ENCODE data around the gene HBG2.

HBG2 gene

GRCh38 chr11:5204787-5205186, 49.8 kb downstream of the HBG2 start:
- no peaks in the 10 kb centered on the region for H4K20me1 ChIP-seq (ENCODE audit: insufficient read depth)
- no peak overlapping the region for H3K4me2 ChIP-seq
- H3K4me1 ChIP-seq (ENCODE audit: low read depth, poor library complexity, severe bottlenecking), result no peaks in the 10 kb centered on the region
- no peaks in the 10 kb centered on the region for H3K36me3 ChIP-seq (ENCODE audit: insufficient read depth)
- TF ChIP-seq CTCF (conservative IDR thresholded peaks at IDR 0.05; ENCODE audit: low read depth, low read length), result peak; percentile 72
- H3K27me3 ChIP-seq (ENCODE audit: insufficient read depth, low read depth), result no peaks in the 10 kb centered on the region
- no peak overlapping the region for H3K27ac ChIP-seq
- H2AFZ ChIP-seq (ENCODE audit: low read depth), result no peak overlapping the region
- no peaks in the 10 kb centered on the region for H3K79me2 ChIP-seq (ENCODE audit: insufficient read depth, low read depth)
- H3K4me3 ChIP-seq (IDR thresholded peaks at IDR 0.05; ENCODE audit: insufficient read depth, low read depth, low read length), result no peak overlapping the region
- no peak overlapping the region for H3K9ac ChIP-seq

GRCh38 chr11:5203366-5203765, 51.2 kb downstream of the HBG2 start:
- TF ChIP-seq CTCF (conservative IDR thresholded peaks at IDR 0.05; ENCODE audit: low read depth, low read length), result no peak
- Histone ChIP-seq H3K4me2 (no peak overlapping the region), H3K9ac (no peak overlapping the region), H3K36me3 (ENCODE audit: insufficient read depth) (no peaks in the 10 kb centered on the region), H3K79me2 (ENCODE audit: insufficient read depth, low read depth) (no peaks in the 10 kb centered on the region), H3K27me3 (ENCODE audit: insufficient read depth, low read depth) (no peaks in the 10 kb centered on the region), H4K20me1 (ENCODE audit: insufficient read depth) (no peaks in the 10 kb centered on the region), H3K4me3 (IDR thresholded peaks at IDR 0.05; ENCODE audit: insufficient read depth, low read depth, low read length) (no peak overlapping the region), H3K4me1 (ENCODE audit: low read depth, poor library complexity, severe bottlenecking) (no peaks in the 10 kb centered on the region), H3K27ac (no peak overlapping the region), H2AFZ (ENCODE audit: low read depth) (no peak overlapping the region)
